GM19468 (cell line): ENCODE data around the gene SMG6.

ENCODE experiments used
- ATAC-seq: cut with Tn5 transposase; IDR thresholded peaks from one replicate; pipeline ENCODE4 v1.9.1; 2021; ENCODE audit warnings: mild to moderate bottlenecking, moderate library complexity, moderate number of reproducible peaks; ENCODE audit not compliant: unreplicated experiment; ENCODE audit errors: extremely low read depth

Gene SMG6

GRCh38 chr17:2055292-2056205, 248.0 kb downstream of the SMG6 start:
- no peak for ATAC-seq

- ATAC-seq: no peak
Observed at GRCh38 chr17:2054512-2055291, 248.9 kb downstream of the SMG6 start, which contains the start of gene HIC1. Gene HIC1 (plus strand): TSS chr17:2055103. CDS start chr17:2056691, 1,588 bp downstream.

GRCh38 chr17:2054262-2054511, 249.4 kb downstream of the SMG6 start:
- ATAC-seq: no peak

- ATAC-seq: no peak
Observed at GRCh38 chr17:2053380-2054261, 250.0 kb downstream of the SMG6 start.

GRCh38 chr17:2051933-2052559, 251.5 kb downstream of the SMG6 start:
- no peak for ATAC-seq

- no peak for ATAC-seq
Observed at GRCh38 chr17:2051061-2051932, 252.3 kb downstream of the SMG6 start.

- ATAC-seq: peak; percentile 6
Observed at GRCh38 chr17:2050300-2051060, 253.1 kb downstream of the SMG6 start.

GRCh38 chr17:2049333-2050299, 254.0 kb downstream of the SMG6 start:
- peak; percentile 48 for ATAC-seq

- ATAC-seq: no peak
Observed at GRCh38 chr17:2048805-2049204, 254.8 kb downstream of the SMG6 start.

GRCh38 chr17:2047590-2047989, 256.0 kb downstream of the SMG6 start:
- ATAC-seq: no peak

GRCh38 chr17:2044263-2044894, 259.2 kb downstream of the SMG6 start:
- ATAC-seq: no peak

- no peak for ATAC-seq
Observed at GRCh38 chr17:2043785-2044184, 259.8 kb downstream of the SMG6 start.

GRCh38 chr17:2042933-2043332, 260.7 kb downstream of the SMG6 start:
- ATAC-seq: no peak

- ATAC-seq: no peak
Observed at GRCh38 chr17:2042390-2042847, 261.2 kb downstream of the SMG6 start.

GRCh38 chr17:2041561-2042389, 261.8 kb downstream of the SMG6 start, which contains the start of gene OVCA2:
Gene OVCA2 (plus strand): TSS chr17:2042022. CDS start chr17:2042048, 26 bp downstream.
- peak; percentile 80 for ATAC-seq
